GM11168 (cell line): ENCODE measurements around the gene PRDM5.

Experiments
- in situ Hi-C: fragments of 300-500 bp; cut with MboI; formaldehyde crosslinking; loops from one replicate; pipeline ENCODE4 v1.12.0; 2022; ENCODE audit warnings: low sequenced_read_pairs; ENCODE audit not compliant: unreplicated experiment

Gene PRDM5

GRCh38 chr4:120862432-120862831, 60.1 kb downstream of the PRDM5 start:
- in situ Hi-C loops: loop anchor here (25.0 kb wide), 1 partner anchor 250 kb away; no protein-coding TSS in a partner anchor

- in situ Hi-C loops: loop anchor here (25.0 kb wide), 1 partner anchor 250 kb away; no protein-coding TSS in a partner anchor
Observed at GRCh38 chr4:120861852-120862251, 60.7 kb downstream of the PRDM5 start.

GRCh38 chr4:120858776-120859175, 63.8 kb downstream of the PRDM5 start:
- in situ Hi-C loops: loop anchor here (25.0 kb wide), 1 partner anchor 254 kb away; no protein-coding TSS in a partner anchor

- in situ Hi-C loops: loop anchor here (25.0 kb wide), 1 partner anchor 255 kb away; no protein-coding TSS in a partner anchor
Observed at GRCh38 chr4:120857312-120857711, 65.2 kb downstream of the PRDM5 start.

- in situ Hi-C loops: loop anchor here (25.0 kb wide), 1 partner anchor 256 kb away; no protein-coding TSS in a partner anchor
Observed at GRCh38 chr4:120856294-120856693, 66.2 kb downstream of the PRDM5 start.

GRCh38 chr4:120855307-120856001, 67.1 kb downstream of the PRDM5 start:
- in situ Hi-C loops: loop anchor here (25.0 kb wide), 1 partner anchor 257 kb away; no protein-coding TSS in a partner anchor

- in situ Hi-C loops: loop anchor here (25.0 kb wide), 1 partner anchor 259 kb away; no protein-coding TSS in a partner anchor
Observed at GRCh38 chr4:120853161-120853935, 69.2 kb downstream of the PRDM5 start.

GRCh38 chr4:120850018-120850599, 72.4 kb downstream of the PRDM5 start:
- in situ Hi-C loops: loop anchor here (25.0 kb wide), 1 partner anchor 262 kb away; no protein-coding TSS in a partner anchor

GRCh38 chr4:120847019-120847582, 75.4 kb downstream of the PRDM5 start:
- in situ Hi-C loops: no loop called here

GRCh38 chr4:120844528-120844921, 78.0 kb downstream of the PRDM5 start:
- in situ Hi-C loops: no loop called here

GRCh38 chr4:120843849-120844527, 78.5 kb downstream of the PRDM5 start:
- in situ Hi-C loops: no loop called here

GRCh38 chr4:120842031-120842430, 80.5 kb downstream of the PRDM5 start:
- in situ Hi-C loops: no loop called here

GRCh38 chr4:120841580-120841979, 80.9 kb downstream of the PRDM5 start:
- in situ Hi-C loops: no loop called here

- in situ Hi-C loops: no loop called here
Observed at GRCh38 chr4:120839974-120840751, 82.4 kb downstream of the PRDM5 start.

GRCh38 chr4:120839334-120839973, 83.1 kb downstream of the PRDM5 start:
- in situ Hi-C loops: no loop called here

- in situ Hi-C loops: no loop called here
Observed at GRCh38 chr4:120838784-120839183, 83.7 kb downstream of the PRDM5 start.

GRCh38 chr4:120837656-120838055, 84.9 kb downstream of the PRDM5 start:
- in situ Hi-C loops: no loop called here

- in situ Hi-C loops: no loop called here
Observed at GRCh38 chr4:120835342-120835741, 87.2 kb downstream of the PRDM5 start.

GRCh38 chr4:120830204-120830603, 92.3 kb downstream of the PRDM5 start:
- in situ Hi-C loops: no loop called here
